ENCODE results near the gene MAP4. TPM values are rescaled to one million over a fixed set of nuclear protein-coding genes. Genes with fewer than 3 reads are reported as not detected.
"Not testable (repeated sequence)": the region's sequence is repeated elsewhere in the genome, so short reads cannot be mapped to it uniquely, and the experiment has no call there.

The MAP4 gene
- total RNA-seq, result 10 to 100 TPM; 74.5 to 97.1 (median 88.9) TPM
- 39.9 TPM for total RNA-seq (2013)

DNA sequence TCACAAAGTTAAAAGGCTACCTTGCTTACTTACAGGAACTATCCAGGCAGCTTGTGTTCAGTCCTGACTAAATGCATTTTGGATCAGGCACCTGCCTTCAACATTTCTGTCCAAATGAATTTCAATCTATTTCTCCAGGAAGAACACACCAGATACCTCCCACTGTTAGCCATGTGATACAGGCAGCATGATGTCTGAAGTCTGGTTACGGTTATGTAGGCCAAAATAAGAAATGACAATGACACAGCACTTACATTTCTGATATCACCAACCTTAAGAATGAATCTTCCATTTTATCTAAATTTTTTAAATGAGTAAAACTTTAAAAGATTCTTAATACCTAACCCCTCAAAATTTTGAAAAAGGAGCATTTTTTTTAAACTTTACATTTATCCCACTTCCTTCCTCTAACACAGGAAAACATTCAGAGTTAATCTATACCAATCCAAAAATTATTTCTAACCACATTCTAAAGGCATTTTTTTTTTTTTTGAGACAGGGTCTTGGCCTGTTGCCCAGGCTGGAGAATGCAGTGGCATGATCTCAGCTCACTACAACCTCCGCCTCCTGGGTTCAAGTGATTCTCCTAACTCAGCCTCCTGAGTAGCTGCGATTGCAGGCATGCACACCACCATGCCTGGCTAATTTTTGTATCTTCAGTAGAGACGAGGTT is at the start of gene MAP4:
TSS of gene MAP4 (minus strand) at position 116 of the 673 bp plus-strand sequence. CDS start 17,556 bp downstream, outside the sequence.
- H3K27ac ChIP-seq (ENCODE audit: low read length), result no peak within 1 kb of the TSS
- H3K36me3 Mint-ChIP-seq, result no peaks in the 10 kb centered on the region
- peak within 1 kb of the TSS; percentile 50 to 70 for H3K27ac Mint-ChIP-seq
- H3K9me3 Mint-ChIP-seq, result no peaks in the 10 kb centered on the region
- H3K4me3 Mint-ChIP-seq, result no peak within 1 kb of the TSS
- no peaks in the 10 kb centered on the region for H3K27me3 Mint-ChIP-seq (ENCODE audit: low read depth in 2 of 2)
- intact Hi-C loops (cut with micrococcal nuclease), result no loop called here
- ATAC-seq, result no peak
- H3K4me1 Mint-ChIP-seq, result peaks cover 38 to 51% of the 10 kb centered on the region in 2 donors
- H3K9me3 ChIP-seq (ENCODE audit: control insufficient read depth, insufficient read depth, low read length), result no peaks in the 10 kb centered on the region
- DNase-seq, result no peak
- H3K4me1 ChIP-seq (ENCODE audit: control insufficient read depth, insufficient read depth, low read length), result peaks cover 4% of the 10 kb centered on the region
- 89% methylated on average over 3 of the region's 4 CpGs for WGBS (ENCODE audit: insufficient coverage)
- TF ChIP-seq, protein P1, sequence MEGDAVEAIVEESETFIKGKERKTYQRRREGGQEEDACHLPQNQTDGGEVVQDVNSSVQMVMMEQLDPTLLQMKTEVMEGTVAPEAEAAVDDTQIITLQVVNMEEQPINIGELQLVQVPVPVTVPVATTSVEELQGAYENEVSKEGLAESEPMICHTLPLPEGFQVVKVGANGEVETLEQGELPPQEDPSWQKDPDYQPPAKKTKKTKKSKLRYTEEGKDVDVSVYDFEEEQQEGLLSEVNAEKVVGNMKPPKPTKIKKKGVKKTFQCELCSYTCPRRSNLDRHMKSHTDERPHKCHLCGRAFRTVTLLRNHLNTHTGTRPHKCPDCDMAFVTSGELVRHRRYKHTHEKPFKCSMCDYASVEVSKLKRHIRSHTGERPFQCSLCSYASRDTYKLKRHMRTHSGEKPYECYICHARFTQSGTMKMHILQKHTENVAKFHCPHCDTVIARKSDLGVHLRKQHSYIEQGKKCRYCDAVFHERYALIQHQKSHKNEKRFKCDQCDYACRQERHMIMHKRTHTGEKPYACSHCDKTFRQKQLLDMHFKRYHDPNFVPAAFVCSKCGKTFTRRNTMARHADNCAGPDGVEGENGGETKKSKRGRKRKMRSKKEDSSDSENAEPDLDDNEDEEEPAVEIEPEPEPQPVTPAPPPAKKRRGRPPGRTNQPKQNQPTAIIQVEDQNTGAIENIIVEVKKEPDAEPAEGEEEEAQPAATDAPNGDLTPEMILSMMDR (IDR thresholded peaks at IDR 0.05), result no peak
- H3K36me3 ChIP-seq (ENCODE audit: control insufficient read depth, insufficient read depth, low read length), result no peaks in the 10 kb centered on the region
- H3K27me3 ChIP-seq (ENCODE audit: control insufficient read depth, insufficient read depth, low read length), result no peaks in the 10 kb centered on the region
- no peak within 1 kb of the TSS for H3K4me3 ChIP-seq (ENCODE audit: low read length)

- Histone ChIP-seq H3K4me1 (ENCODE audit: control insufficient read depth, insufficient read depth, low read length) (no peaks in the 10 kb centered on the region), H3K4me3 (ENCODE audit: low read length) (no peak overlapping the region), H3K27me3 (ENCODE audit: control insufficient read depth, insufficient read depth, low read length) (no peaks in the 10 kb centered on the region), H3K36me3 (ENCODE audit: control insufficient read depth, insufficient read depth, low read length) (no peaks in the 10 kb centered on the region), H3K9me3 (ENCODE audit: control insufficient read depth, insufficient read depth, low read length) (no peaks in the 10 kb centered on the region), H3K27ac (ENCODE audit: low read length) (no peak overlapping the region)
- H3K36me3 Mint-ChIP-seq, result no peaks in the 10 kb centered on the region
- DNase-seq (no peak), ATAC-seq (no peak)
- no peaks in the 10 kb centered on the region for H3K9me3 Mint-ChIP-seq
- peak overlapping the region in 1 of 2 donors; percentile 73 for H3K27ac Mint-ChIP-seq
- H3K4me3 Mint-ChIP-seq, result no peak overlapping the region
- no peaks in the 10 kb centered on the region for H3K27me3 Mint-ChIP-seq (ENCODE audit: low read depth in 2 of 2)
- TF ChIP-seq, protein P1 (IDR thresholded peaks at IDR 0.05), result no peak
- peaks cover 23% of the 10 kb centered on the region in 2 donors for H3K4me1 Mint-ChIP-seq
- 100% methylated on average over 1 of the region's 1 CpG for WGBS (ENCODE audit: insufficient coverage)
- intact Hi-C loops (cut with micrococcal nuclease), result no loop called here
These were observed 48.8 kb upstream of the MAP4 start for GRCh38 chr3:48065035-48065434.

DNA sequence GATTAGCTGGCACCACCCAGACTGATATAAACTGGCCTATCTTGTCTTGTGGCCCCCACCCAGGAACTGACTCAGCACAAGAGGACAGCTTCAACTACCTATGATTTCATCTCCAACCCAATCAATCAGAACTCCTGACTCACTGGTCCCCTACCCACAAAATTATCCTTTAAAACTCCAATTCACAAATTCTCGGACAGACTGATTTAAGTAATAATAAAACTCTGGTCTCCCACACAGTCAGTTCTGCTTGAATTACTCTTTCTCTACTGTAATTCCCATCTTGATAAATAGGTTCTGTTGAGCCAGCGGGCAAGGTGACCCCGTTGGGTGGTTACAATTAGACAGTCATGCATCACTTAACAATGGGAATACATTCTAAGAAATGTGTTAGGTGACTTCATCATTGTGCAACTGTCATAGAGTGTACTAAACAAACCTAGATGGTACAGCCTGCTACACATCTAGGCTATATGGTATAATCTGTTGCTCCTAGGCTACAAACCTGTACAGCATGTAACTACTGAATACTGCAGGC is 48.1 kb upstream of the MAP4 start:
- H3K36me3 Mint-ChIP-seq, result no peaks in the 10 kb centered on the region
- Histone ChIP-seq H3K4me3 (ENCODE audit: low read length) (no peak overlapping the region), H3K36me3 (ENCODE audit: control insufficient read depth, insufficient read depth, low read length) (no peaks in the 10 kb centered on the region), H3K27ac (ENCODE audit: low read length) (no peak overlapping the region), H3K27me3 (ENCODE audit: control insufficient read depth, insufficient read depth, low read length) (no peaks in the 10 kb centered on the region), H3K4me1 (ENCODE audit: control insufficient read depth, insufficient read depth, low read length) (no peaks in the 10 kb centered on the region), H3K9me3 (ENCODE audit: control insufficient read depth, insufficient read depth, low read length) (no peaks in the 10 kb centered on the region)
- H3K9me3 Mint-ChIP-seq, result no peaks in the 10 kb centered on the region
- TF ChIP-seq, protein P1 (IDR thresholded peaks at IDR 0.05), result no peak
- peaks cover 23 to 25% of the 10 kb centered on the region in 2 donors for H3K4me1 Mint-ChIP-seq
- intact Hi-C loops (cut with micrococcal nuclease), result no loop called here
- no peaks in the 10 kb centered on the region for H3K27me3 Mint-ChIP-seq (ENCODE audit: low read depth in 2 of 2)
- H3K27ac Mint-ChIP-seq, result peak overlapping the region in 1 of 2 donors; percentile 73
- 100% methylated on average over 3 of the region's 3 CpGs for WGBS (ENCODE audit: insufficient coverage)
- ATAC-seq (no peak), DNase-seq (no peak)
- no peak overlapping the region for H3K4me3 Mint-ChIP-seq

GRCh38 chr3:48061586-48061985 is 45.4 kb upstream of the MAP4 start:
- WGBS (ENCODE audit: insufficient coverage), result 98% methylated on average over 28 of the region's 33 CpGs
- H3K9me3 ChIP-seq (ENCODE audit: control insufficient read depth, insufficient read depth, low read length); H3K27ac ChIP-seq (ENCODE audit: low read length); H3K27me3 Mint-ChIP-seq (ENCODE audit: low read depth in 2 of 2); H3K36me3 ChIP-seq (ENCODE audit: control insufficient read depth, insufficient read depth, low read length); DNase-seq; H3K27ac Mint-ChIP-seq; H3K4me3 ChIP-seq (ENCODE audit: low read length); H3K4me3 Mint-ChIP-seq; intact Hi-C loops (cut with micrococcal nuclease); H3K27me3 ChIP-seq (ENCODE audit: control insufficient read depth, insufficient read depth, low read length); H3K9me3 Mint-ChIP-seq; H3K36me3 Mint-ChIP-seq; H3K4me1 ChIP-seq (ENCODE audit: control insufficient read depth, insufficient read depth, low read length); ATAC-seq: not testable (repeated sequence)
- peaks cover 25 to 28% of the 10 kb centered on the region in 2 donors for H3K4me1 Mint-ChIP-seq
